ENCODE measurements around the gene HDAC4. TPM values are rescaled to one million over a fixed set of nuclear protein-coding genes. Genes with fewer than 3 reads are reported as not detected.

The HDAC4 gene
- total and polyA plus RNA-seq, 9 of the 15 experiments (the other 6 are each of a cell fraction or from before 2014, with no cell fraction given) = 0.11 to 20.2 (median 4.0) TPM

GRCh38 chr2:239411117-239411516, 10.3 kb upstream of the HDAC4 start:
- Histone ChIP-seq H3K27me3 (ENCODE audit: control insufficient read depth in 2 of 2, insufficient read depth in 2 of 2, low read length in 2 of 2) (peaks cover 12 to 48% of the 10 kb centered on the region in 2 experiments), H3K27ac (ENCODE audit: extremely low read depth, low read depth, low read length) (no peak overlapping the region), H3K9me1 (ENCODE audit: control insufficient read depth, insufficient read depth, low read length) (no peaks in the 10 kb centered on the region), H2AFZ (ENCODE audit: low read depth, low read length) (no peak overlapping the region), H3K4me2 (ENCODE audit: insufficient read depth, low read length) (no peak overlapping the region), H3K9ac (ENCODE audit: insufficient read depth in 1 of 2, low read depth in 2 of 2, low read length in 2 of 2) (no peak overlapping the region), H3K79me2 (ENCODE audit: control insufficient read depth, insufficient read depth, low read length) (no peaks in the 10 kb centered on the region), H3K36me3 (ENCODE audit: control insufficient read depth, insufficient read depth, low read length) (no peaks in the 10 kb centered on the region), H4K20me1 (replicated peaks; ENCODE audit: control insufficient read depth, insufficient read depth, low read length) (no peaks in the 10 kb centered on the region), H3K9me3 (replicated peaks; ENCODE audit: control insufficient read depth, insufficient read depth, low read depth, low read length) (no peaks in the 10 kb centered on the region), H3K4me3 (no peak overlapping the region), H3K4me1 (replicated peaks in 1 of 2; ENCODE audit: control insufficient read depth in 2 of 2, insufficient read depth in 2 of 2, low read length in 2 of 2) (no peaks in the 10 kb centered on the region)
- intact Hi-C loops (cut with micrococcal nuclease) (no loop called here), in situ Hi-C loops (cut with MboI) (no loop called here)
- no peak for DNase-seq (ENCODE audit: extremely low read depth in 1 of 4, low spot score in 3 of 4)
- CTCF ChIA-PET (ENCODE audit: low intra/inter-chr PET ratio) = no interaction called here
- no TSS peak for BruUV-seq (replicated peaks)
- ATAC-seq = no peak
- POLR2A ChIA-PET = interaction anchor here (1.0 kb wide), 1 partner anchor 18 kb away, joined by 3 read pairs; no protein-coding TSS in a partner anchor
- 3% methylated on average over 5 of the region's 5 CpGs for WGBS (ENCODE audit: insufficient coverage, low coverage, missing lambda C conversion rate)
- no peak for FAIRE-seq
- TF ChIP-seq ZNF668 (CRISPR knock-in tag; IDR thresholded peaks at IDR 0.05) (no peak), PTBP1 (IDR thresholded peaks at IDR 0.05; ENCODE audit: low read depth, low read length) (no peak), BCLAF1 (IDR thresholded peaks at IDR 0.05; ENCODE audit: borderline replicate concordance in 1 of 2, control insufficient read depth in 1 of 2, low read depth in 2 of 2, low read length in 1 of 2) (no peak), PHF20 (IDR thresholded peaks at IDR 0.05; ENCODE audit: partially characterized antibody) (no peak), FUS (optimal IDR thresholded peaks at IDR 0.05; ENCODE audit: low read depth, low read length) (no peak), NFIX (CRISPR knock-in tag; IDR thresholded peaks at IDR 0.05; ENCODE audit: low read depth) (no peak), FOXA1 (IDR thresholded peaks at IDR 0.05; ENCODE audit: borderline replicate concordance) (no peak), PRPF4 (IDR thresholded peaks at IDR 0.05; ENCODE audit: insufficient read depth, low read depth, low read length, poor library complexity, severe bottlenecking) (no peak), ZNF561 (CRISPR knock-in tag; conservative IDR thresholded peaks at IDR 0.05) (no peak), POLR2AphosphoS2 (IDR thresholded peaks at IDR 0.05; ENCODE audit: low read length) (no peak), ZBTB34 (CRISPR knock-in tag; IDR thresholded peaks at IDR 0.05) (no peak), SMAD1 (IDR thresholded peaks at IDR 0.05; ENCODE audit: low read depth, low read length, partially characterized antibody) (no peak)
